Esophagus muscularis mucosa (tissue), 4 donors: ENCODE data around the gene UGT1A3. TPM values are rescaled to one million over a fixed set of nuclear protein-coding genes. Genes with fewer than 3 reads are reported as not detected.

Experiments used
- DNase-seq: peaks from one replicate; pipeline ENCODE4 v3.0.0-alpha.2; 2017; ENCODE audit errors: extremely low spot score
- H3K27ac ChIP-seq, 4 donors: fragments of 200-600 bp; sonication (generic); replicated peaks in 1 of 4; 1 replicate in 3 of 4; 2 replicates in 1 of 4; pipeline ENCODE4 v1.5.1; 2016 to 2019; ENCODE audit warnings: mild to moderate bottlenecking in 1 of 4
- H3K27me3 ChIP-seq, 4 donors: fragments of 200-600 bp; sonication (generic); one replicate each; pipeline versions ENCODE4 v1.5.1 to v1.6.0; 2016 to 2019
- H3K36me3 ChIP-seq, 4 donors: fragments of 200-600 bp; sonication (generic); one replicate each; pipeline ENCODE4 v1.5.1; 2016 to 2019
- H3K4me1 ChIP-seq, 4 donors: fragments of 200-600 bp; sonication (generic); one replicate each; pipeline ENCODE4 v1.5.1; 2016 to 2019
- H3K4me3 ChIP-seq, 4 donors: fragments of 200-600 bp; sonication (generic); 1 replicate in 2 of 4; 2 replicates in 2 of 4; pipeline ENCODE4 v1.5.1; 2016 to 2019; ENCODE audit warnings: mild to moderate bottlenecking in 4 of 4, moderate library complexity in 1 of 4
- H3K9me3 ChIP-seq, 4 donors: fragments of 200-600 bp; sonication (generic); 1 replicate in 3 of 4; 2 replicates in 1 of 4; pipeline ENCODE4 v1.5.1; 2016 to 2019
- CTCF ChIP-seq, 3 experiments: fragments of 200-600 bp in 2 of 3; fragments of 450-650 bp in 1 of 3; sonication (generic) in 2 of 3; IDR thresholded peaks; one replicate each; pipeline ENCODE4 v1.5.1; 2017 to 2019; ENCODE audit warnings: antibody characterized with exemption in 3 of 3, mild to moderate bottlenecking in 2 of 3, moderate library complexity in 1 of 3
- EP300 ChIP-seq: sonication (generic); formaldehyde crosslinking; IDR thresholded peaks from one replicate; pipeline ENCODE4 v1.6.1; 2017; ENCODE audit warnings: antibody characterized with exemption
- POLR2A ChIP-seq: fragments of 450-650 bp; IDR thresholded peaks from one replicate; pipeline ENCODE4 v1.6.1; 2017; ENCODE audit warnings: antibody characterized with exemption, moderate library complexity, mild to moderate bottlenecking, low read depth
- POLR2AphosphoS5 ChIP-seq, 2 donors: sonication (generic); formaldehyde crosslinking; IDR thresholded peaks; one replicate each; pipeline ENCODE4 v1.6.1; 2017; ENCODE audit warnings: antibody characterized with exemption in 2 of 2
- WGBS: methylation state at CpG from one replicate; pipeline ENCODE4 v1.1.5; 2018; 5-methylcytosine and 5-hydroxymethylcytosine counted together
- intact Hi-C: fragments of 100-400 bp; cut with DNase I; formaldehyde crosslinking; loops from one replicate; pipeline ENCODE4 v1.15.1; 2023
- total RNA-seq, 4 donors: library from RNA; depleted of rRNA; stranded (reverse); fragments of >200 nt; gene quantifications; one replicate each; pipeline versions ENCODE4 v1.1.0 to v1.2.1, GENCODE V29; 2016

Gene UGT1A3
- total RNA-seq, 4 donors from 2014 or later = not detected

GRCh38 chr2:233684640-233685039, 44.2 kb upstream of the UGT1A3 start:
- intact Hi-C loops = no loop called here
- Histone ChIP-seq H3K27me3 (no peaks in the 10 kb centered on the region), H3K4me3 (no peak overlapping the region), H3K9me3 (no peaks in the 10 kb centered on the region), H3K36me3 (no peaks in the 10 kb centered on the region), H3K4me1 (no peaks in the 10 kb centered on the region), H3K27ac (no peak overlapping the region)
- no peak for DNase-seq
- WGBS = 78% methylated on average over 1 of the region's 1 CpG
- TF ChIP-seq POLR2A (no peak), EP300 (no peak), POLR2AphosphoS5 (IDR thresholded peaks at IDR 0.05) (no peak), CTCF (IDR thresholded peaks at IDR 0.05) (no peak)

- H3K4me3 ChIP-seq = no peak overlapping the region
- no peak for DNase-seq
- H3K36me3 ChIP-seq = no peaks in the 10 kb centered on the region
- TF ChIP-seq POLR2A = no peak
- TF ChIP-seq POLR2AphosphoS5 (IDR thresholded peaks at IDR 0.05) = no peak
- no peak for TF ChIP-seq EP300
- TF ChIP-seq CTCF (IDR thresholded peaks at IDR 0.05) = no peak
- H3K27ac ChIP-seq = no peak overlapping the region
- no peaks in the 10 kb centered on the region for H3K4me1 ChIP-seq
- H3K27me3 ChIP-seq = no peaks in the 10 kb centered on the region
- intact Hi-C loops = no loop called here
- 89% methylated on average over 5 of the region's 5 CpGs for WGBS
- H3K9me3 ChIP-seq = no peaks in the 10 kb centered on the region
Measured at GRCh38 chr2:233686928-233687327, 41.9 kb upstream of the UGT1A3 start.

- Histone ChIP-seq H3K36me3 (no peaks in the 10 kb centered on the region), H3K4me3 (no peak overlapping the region), H3K27ac (no peak overlapping the region), H3K4me1 (no peaks in the 10 kb centered on the region), H3K27me3 (no peaks in the 10 kb centered on the region), H3K9me3 (no peaks in the 10 kb centered on the region)
- TF ChIP-seq EP300 = no peak
- no peak for TF ChIP-seq POLR2AphosphoS5 (IDR thresholded peaks at IDR 0.05)
- TF ChIP-seq CTCF (IDR thresholded peaks at IDR 0.05) = no peak
- TF ChIP-seq POLR2A = no peak
- intact Hi-C loops = no loop called here
- no peak for DNase-seq
- WGBS = 84% methylated on average over 5 of the region's 5 CpGs
Measured at GRCh38 chr2:233688341-233688740, 40.5 kb upstream of the UGT1A3 start.

GRCh38 chr2:233689031-233689430, 39.8 kb upstream of the UGT1A3 start:
- intact Hi-C loops = no loop called here
- no peak overlapping the region for H3K4me3 ChIP-seq
- DNase-seq = no peak
- TF ChIP-seq CTCF (IDR thresholded peaks at IDR 0.05) (no peak), EP300 (no peak), POLR2AphosphoS5 (IDR thresholded peaks at IDR 0.05) (no peak), POLR2A (no peak)
- H3K27ac ChIP-seq = no peak overlapping the region
- H3K27me3 ChIP-seq = no peaks in the 10 kb centered on the region
- H3K36me3 ChIP-seq = no peaks in the 10 kb centered on the region
- no peaks in the 10 kb centered on the region for H3K9me3 ChIP-seq
- H3K4me1 ChIP-seq = no peaks in the 10 kb centered on the region

DNA sequence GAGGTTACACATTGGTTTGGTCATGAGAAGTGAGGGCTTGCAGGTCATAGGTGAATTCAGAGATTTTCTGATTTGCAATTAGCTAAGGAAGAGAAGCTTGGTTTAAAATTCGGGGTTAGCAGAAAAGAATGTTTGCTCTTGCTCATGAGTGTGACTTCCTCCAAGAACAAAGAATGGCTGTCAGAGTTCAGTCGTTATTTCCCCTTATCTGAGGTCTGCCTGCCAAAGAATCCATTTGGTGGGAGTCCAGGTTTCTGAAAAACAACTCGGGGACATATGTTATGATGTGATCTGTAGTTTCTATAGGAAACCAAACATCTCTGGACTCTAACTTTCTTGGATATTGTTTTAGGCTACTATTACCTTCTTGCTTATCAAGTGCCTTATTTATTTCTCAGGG, 39.3 kb upstream of the UGT1A3 start:
- H3K9me3 ChIP-seq = no peaks in the 10 kb centered on the region
- H3K36me3 ChIP-seq = no peaks in the 10 kb centered on the region
- WGBS = 35% methylated on average over 3 of the region's 3 CpGs
- no peak for DNase-seq
- TF ChIP-seq CTCF (IDR thresholded peaks at IDR 0.05) = no peak
- TF ChIP-seq EP300 = no peak
- TF ChIP-seq POLR2AphosphoS5 (IDR thresholded peaks at IDR 0.05) = no peak
- no peak for TF ChIP-seq POLR2A
- H3K4me3 ChIP-seq = no peak overlapping the region
- H3K27ac ChIP-seq = no peak overlapping the region
- H3K27me3 ChIP-seq = no peaks in the 10 kb centered on the region
- H3K4me1 ChIP-seq = no peaks in the 10 kb centered on the region
- intact Hi-C loops = no loop called here
